Suprapubic skin (tissue), 4 donors: ENCODE measurements around the gene TDP1. TPM values are rescaled to one million over a fixed set of nuclear protein-coding genes. Genes with fewer than 3 reads are reported as not detected.

Source experiments
- DNase-seq, 2 donors: peaks; one replicate each; pipeline ENCODE4 v3.0.0-alpha.2; 2019; ENCODE audit warnings: low spot score in 2 of 2
- H3K27ac ChIP-seq: fragments of 200-600 bp; sonication (generic); one replicate; pipeline ENCODE4 v1.5.1; 2019
- H3K27me3 ChIP-seq: fragments of 200-600 bp; sonication (generic); one replicate; pipeline ENCODE4 v1.5.1; 2019
- H3K36me3 ChIP-seq: fragments of 200-600 bp; sonication (generic); one replicate; pipeline ENCODE4 v1.5.1; 2019
- H3K4me1 ChIP-seq: fragments of 200-600 bp; sonication (generic); one replicate; pipeline ENCODE4 v1.5.1; 2019
- H3K4me3 ChIP-seq: fragments of 200-600 bp; sonication (generic); one replicate; pipeline ENCODE4 v1.5.1; 2019; ENCODE audit warnings: mild to moderate bottlenecking
- H3K9me3 ChIP-seq: fragments of 200-600 bp; sonication (generic); one replicate; pipeline ENCODE4 v1.5.1; 2019
- CTCF ChIP-seq, 2 donors: fragments of 200-600 bp in 1 of 2; fragments of 450-650 bp in 1 of 2; sonication (generic) in 1 of 2; IDR thresholded peaks; one replicate each; pipeline ENCODE4 v1.5.1; 2016 to 2019; ENCODE audit warnings: antibody characterized with exemption in 2 of 2, mild to moderate bottlenecking in 1 of 2, moderate library complexity in 1 of 2
- EP300 ChIP-seq: sonication (generic); formaldehyde crosslinking; IDR thresholded peaks from one replicate; pipeline ENCODE4 v1.6.1; 2017; ENCODE audit warnings: antibody characterized with exemption
- POLR2A ChIP-seq, 2 donors: fragments of 450-650 bp; IDR thresholded peaks; one replicate each; pipeline ENCODE4 v1.6.1; 2017; ENCODE audit warnings: antibody characterized with exemption in 2 of 2, mild to moderate bottlenecking in 2 of 2, moderate library complexity in 2 of 2
- POLR2AphosphoS5 ChIP-seq, 3 donors: sonication (generic); formaldehyde crosslinking; IDR thresholded peaks; one replicate each; pipeline ENCODE4 v1.6.1; 2017; ENCODE audit warnings: antibody characterized with exemption in 3 of 3
- WGBS: methylation state at CpG from one replicate; pipeline ENCODE4 v1.1.5; 2018; 5-methylcytosine and 5-hydroxymethylcytosine counted together
- total RNA-seq, 4 donors: library from RNA; depleted of rRNA; stranded (reverse); fragments of >200 nt; gene quantifications; one replicate each; pipeline ENCODE4 v1.1.0, GENCODE V29; 2016

TDP1 gene
- total RNA-seq, 4 donors from 2014 or later, result 10.8 to 25.8 (median 18.1) TPM

- no peaks in the 10 kb centered on the region for H3K4me1 ChIP-seq
- whole genome bisulfite sequencing, result 89% methylated on average over 4 of the region's 4 CpGs
- H3K27ac ChIP-seq, result no peak overlapping the region
- TF ChIP-seq EP300 (no peak), POLR2A (IDR thresholded peaks at IDR 0.05) (no peak), POLR2AphosphoS5 (IDR thresholded peaks at IDR 0.05) (no peak), CTCF (IDR thresholded peaks at IDR 0.05) (no peak)
- no peak overlapping the region for H3K4me3 ChIP-seq
- H3K27me3 ChIP-seq, result peaks cover 28% of the 10 kb centered on the region
- DNase-seq, result no peak
- no peaks in the 10 kb centered on the region for H3K9me3 ChIP-seq
- H3K36me3 ChIP-seq, result no peaks in the 10 kb centered on the region
These were observed 94.5 kb downstream of the TDP1 start for GRCh38 chr14:90050271-90050670.

GRCh38 chr14:90053044-90053443 is 97.3 kb downstream of the TDP1 start:
- peaks cover 39% of the 10 kb centered on the region for H3K27me3 ChIP-seq

GRCh38 chr14:90054803-90055202 is 99.1 kb downstream of the TDP1 start:
- TF ChIP-seq CTCF (IDR thresholded peaks at IDR 0.05) (no peak), EP300 (no peak), POLR2A (IDR thresholded peaks at IDR 0.05) (no peak), POLR2AphosphoS5 (IDR thresholded peaks at IDR 0.05) (no peak)
- DNase-seq, result no peak
- Histone ChIP-seq H3K27me3 (peaks cover 46% of the 10 kb centered on the region), H3K9me3 (no peaks in the 10 kb centered on the region), H3K4me3 (no peak overlapping the region), H3K27ac (no peak overlapping the region), H3K36me3 (no peaks in the 10 kb centered on the region), H3K4me1 (no peaks in the 10 kb centered on the region)
- 23% methylated on average over 1 of the region's 1 CpG for WGBS

More at GRCh38 chr14:90053044-90053443, 97.3 kb downstream of the TDP1 start:
- H3K4me1 ChIP-seq, result no peaks in the 10 kb centered on the region
- no peaks in the 10 kb centered on the region for H3K36me3 ChIP-seq
- H3K27ac ChIP-seq, result no peak overlapping the region
- no peak for TF ChIP-seq POLR2A (IDR thresholded peaks at IDR 0.05)
- TF ChIP-seq POLR2AphosphoS5 (IDR thresholded peaks at IDR 0.05), result no peak
- no peak for TF ChIP-seq CTCF (IDR thresholded peaks at IDR 0.05)
- no peak for TF ChIP-seq EP300
- no peaks in the 10 kb centered on the region for H3K9me3 ChIP-seq
- no peak for DNase-seq
- no peak overlapping the region for H3K4me3 ChIP-seq
- WGBS, result 63% methylated on average over 2 of the region's 2 CpGs

GRCh38 chr14:90056826-90057225 is 101.1 kb downstream of the TDP1 start:
- 56% methylated on average over 8 of the region's 8 CpGs for WGBS

GRCh38 chr14:90058876-90059458 is 103.2 kb downstream of the TDP1 start:
- Histone ChIP-seq H3K36me3 (no peaks in the 10 kb centered on the region), H3K4me3 (no peak overlapping the region), H3K4me1 (peaks cover 27% of the 10 kb centered on the region), H3K9me3 (no peaks in the 10 kb centered on the region), H3K27ac (no peak overlapping the region), H3K27me3 (peaks cover 71% of the 10 kb centered on the region)
- no peak for TF ChIP-seq EP300
- no peak for TF ChIP-seq POLR2AphosphoS5 (IDR thresholded peaks at IDR 0.05)
- no peak for TF ChIP-seq CTCF (IDR thresholded peaks at IDR 0.05)
- no peak for TF ChIP-seq POLR2A (IDR thresholded peaks at IDR 0.05)
- WGBS, result 83% methylated on average over 7 of the region's 7 CpGs
- DNase-seq, result no peak

More at GRCh38 chr14:90056826-90057225, 101.1 kb downstream of the TDP1 start:
- Histone ChIP-seq H3K36me3 (no peaks in the 10 kb centered on the region), H3K4me1 (peaks cover 19% of the 10 kb centered on the region), H3K4me3 (no peak overlapping the region), H3K27ac (no peak overlapping the region), H3K27me3 (peaks cover 65% of the 10 kb centered on the region), H3K9me3 (no peaks in the 10 kb centered on the region)
- DNase-seq, result no peak
- no peak for TF ChIP-seq POLR2AphosphoS5 (IDR thresholded peaks at IDR 0.05)
- TF ChIP-seq CTCF (IDR thresholded peaks at IDR 0.05), result no peak
- TF ChIP-seq POLR2A (IDR thresholded peaks at IDR 0.05), result no peak
- TF ChIP-seq EP300, result no peak
